Globus pallidus (tissue), 1 donor: ENCODE results near the gene BIN1.

Experiments
- DNase-seq: peaks from one replicate; pipeline ENCODE4 v3.0.0-alpha.2; 2015; ENCODE audit warnings: low spot score

The BIN1 gene

DNA sequence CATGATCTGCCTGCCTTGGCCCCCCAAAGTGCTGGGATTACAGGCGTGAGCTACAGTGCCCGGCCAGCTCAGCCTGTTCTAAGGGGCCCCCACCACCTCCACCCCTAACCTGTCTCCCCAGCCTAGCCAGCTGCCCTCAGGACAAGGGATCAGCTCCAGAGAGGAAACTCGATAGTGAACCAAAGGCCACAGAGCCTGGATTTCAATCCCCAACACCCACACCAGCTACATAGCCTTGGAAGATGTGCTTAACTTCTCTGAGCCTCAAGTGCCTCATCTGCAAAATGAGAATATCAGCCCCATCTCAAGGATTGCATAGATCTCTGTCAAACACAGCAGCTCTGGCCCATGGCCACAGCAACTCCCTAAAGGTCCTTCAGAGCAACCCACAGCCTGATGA is 32.0 kb downstream of the BIN1 start:
- no peak for DNase-seq

GRCh38 chr2:127074358-127074757 is 32.6 kb downstream of the BIN1 start:
- no peak for DNase-seq

DNA sequence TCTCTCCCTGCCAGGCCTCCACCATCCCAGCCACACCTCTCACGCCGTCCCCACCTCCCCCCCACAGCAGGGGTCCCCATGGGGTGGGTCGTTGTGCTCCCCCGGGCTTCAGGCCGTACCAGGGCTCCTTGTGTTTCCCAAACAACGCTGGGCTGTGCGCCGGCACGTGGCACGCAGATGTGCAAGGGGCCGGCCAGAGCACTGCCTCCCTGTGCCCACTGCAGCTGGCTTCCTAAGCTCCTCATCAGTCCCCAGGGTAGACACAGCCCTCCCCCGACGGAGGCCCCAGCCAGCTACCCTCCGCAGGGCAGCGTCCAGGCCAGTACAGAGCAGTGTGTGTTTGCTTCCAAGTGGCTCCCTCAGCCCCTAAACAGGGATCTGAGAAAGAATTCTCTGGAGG is 34.0 kb downstream of the BIN1 start:
- peak; percentile 98 for DNase-seq

DNA sequence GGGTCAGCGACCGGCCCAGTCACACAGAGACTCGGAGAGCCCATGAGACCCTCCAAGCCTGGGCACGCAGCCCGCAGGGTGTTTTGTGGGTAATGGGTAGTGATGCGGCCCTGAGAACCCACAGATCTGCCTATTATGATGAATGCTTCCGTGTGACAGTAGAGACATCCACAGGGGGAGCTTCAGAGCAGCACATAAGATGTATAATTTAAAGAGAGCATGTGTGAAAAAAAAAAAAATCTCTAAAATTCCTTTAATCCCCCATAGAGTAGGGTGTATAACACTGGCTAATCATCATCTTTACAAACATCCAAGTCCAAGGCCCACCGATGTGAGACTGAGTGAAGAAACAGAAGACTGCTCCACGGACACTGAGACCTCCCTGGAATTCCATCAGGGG is 34.6 kb downstream of the BIN1 start:
- no peak for DNase-seq

- no peak for DNase-seq
Measured at GRCh38 chr2:127071901-127072328, 35.0 kb downstream of the BIN1 start.

DNA sequence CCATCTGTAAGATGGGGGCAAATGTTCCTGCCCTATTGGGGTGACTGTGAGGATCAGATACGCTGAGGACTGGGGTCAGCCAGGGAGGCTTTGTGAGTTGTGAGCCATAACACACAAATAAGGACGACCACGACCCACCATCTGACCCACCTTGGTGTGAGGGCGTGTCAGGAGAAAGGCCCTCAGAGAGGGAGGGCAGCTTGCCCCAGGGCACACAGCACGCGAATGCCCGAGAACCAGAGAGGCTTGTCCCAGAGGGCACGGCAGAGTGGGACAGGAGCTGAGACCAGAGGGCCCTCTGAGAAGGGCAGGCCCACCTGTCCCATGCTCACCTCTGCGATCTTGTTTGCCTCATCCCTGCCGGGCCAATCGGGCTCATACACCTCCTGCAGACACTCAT is 36.7 kb downstream of the BIN1 start:
- no peak for DNase-seq

- DNase-seq = no peak
Measured at GRCh38 chr2:127069536-127069935, 37.4 kb downstream of the BIN1 start.

GRCh38 chr2:127069003-127069402 is 38.0 kb downstream of the BIN1 start:
- no peak for DNase-seq

- DNase-seq = no peak
Measured at GRCh38 chr2:127068351-127068741, 38.6 kb downstream of the BIN1 start.

DNA sequence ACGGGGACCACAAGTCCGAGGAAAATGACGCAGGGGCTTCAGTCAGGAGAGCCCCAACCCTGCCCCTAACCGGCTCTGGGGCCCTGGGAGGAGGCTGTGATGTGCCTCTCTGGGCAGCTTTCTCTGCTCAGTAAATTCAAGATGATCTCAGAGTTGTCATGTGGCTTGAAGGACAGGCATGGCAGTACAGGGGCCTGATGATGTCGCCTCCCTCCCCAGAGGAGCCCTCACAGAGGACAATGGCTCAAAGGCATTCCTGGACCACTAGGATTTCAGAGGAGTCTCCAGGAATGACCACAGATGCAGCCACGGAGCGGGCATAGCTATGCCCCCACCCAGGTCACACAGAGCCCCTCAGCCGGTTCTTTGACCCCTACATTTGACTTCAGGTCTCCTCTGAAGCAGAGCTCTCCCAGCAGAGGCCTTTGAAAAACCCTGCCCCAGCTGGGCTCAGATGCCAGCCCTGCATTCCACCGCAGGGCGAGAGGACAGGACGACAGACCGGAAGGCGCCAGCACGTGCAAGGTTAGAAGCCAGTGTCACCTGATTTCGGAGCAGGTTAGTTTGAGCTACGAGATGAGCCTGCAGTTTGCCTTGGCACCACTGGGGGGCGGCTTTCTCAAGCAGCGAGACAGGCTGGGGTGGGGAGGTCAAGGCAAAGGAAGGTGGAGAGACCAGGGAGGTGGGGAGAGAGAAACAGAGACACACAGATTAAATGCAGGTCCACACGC is 39.2 kb downstream of the BIN1 start:
- peak; percentile 88 for DNase-seq

DNA sequence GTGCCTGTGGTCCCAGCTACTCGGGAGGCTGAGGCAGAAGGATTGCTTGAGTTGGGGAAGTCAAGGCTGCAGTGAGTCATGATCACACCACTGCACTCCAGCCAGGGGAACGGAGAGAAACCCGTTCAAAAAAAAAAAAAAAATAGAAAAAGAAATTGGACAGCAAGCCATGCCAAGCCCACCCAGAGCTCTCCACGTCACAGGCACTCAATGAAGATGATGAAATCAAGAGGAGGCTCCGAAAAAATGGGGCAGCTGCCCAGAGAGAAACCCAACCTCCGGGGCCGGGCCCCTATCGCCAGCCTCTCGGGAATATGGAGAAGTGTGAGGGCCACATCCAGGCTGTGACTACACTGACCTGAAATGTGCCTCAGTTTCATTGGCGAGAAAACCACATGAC is 40.0 kb downstream of the BIN1 start:
- no peak for DNase-seq

- DNase-seq = no peak
Measured at GRCh38 chr2:127065940-127066318, 41.0 kb downstream of the BIN1 start.

DNA sequence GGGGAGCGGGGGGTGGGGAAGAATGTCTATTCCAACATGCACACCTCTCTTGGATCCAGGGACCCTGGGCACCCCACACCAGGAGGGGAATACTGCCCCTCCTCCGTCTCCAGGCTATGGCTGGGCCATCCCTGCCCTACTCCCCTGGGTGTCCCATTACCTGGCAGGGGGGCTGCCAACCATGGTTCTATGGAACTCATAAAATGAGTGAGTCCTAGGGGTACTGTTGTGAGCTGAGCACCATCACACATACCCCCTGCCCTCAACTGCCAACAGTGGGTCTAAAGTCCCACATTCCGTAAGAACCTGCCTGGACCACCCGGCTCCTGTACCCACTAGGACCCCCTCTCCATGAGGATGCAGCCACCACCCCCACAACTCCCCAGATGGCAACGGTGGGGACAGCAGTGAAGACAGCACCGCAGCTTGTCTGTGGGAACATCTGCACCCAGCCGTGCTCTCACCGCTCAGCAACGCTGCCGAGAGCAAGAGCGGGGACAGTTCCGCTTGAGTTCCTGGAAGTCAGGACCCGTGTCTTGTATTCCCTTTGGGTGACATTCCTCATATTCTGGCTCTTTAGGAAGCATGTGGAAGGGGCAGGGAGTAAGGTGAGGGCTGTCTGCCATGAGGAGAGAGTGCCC is 41.5 kb downstream of the BIN1 start:
- DNase-seq = no peak

GRCh38 chr2:127064642-127065250 is 42.2 kb downstream of the BIN1 start:
- DNase-seq = peak; percentile 69

DNA sequence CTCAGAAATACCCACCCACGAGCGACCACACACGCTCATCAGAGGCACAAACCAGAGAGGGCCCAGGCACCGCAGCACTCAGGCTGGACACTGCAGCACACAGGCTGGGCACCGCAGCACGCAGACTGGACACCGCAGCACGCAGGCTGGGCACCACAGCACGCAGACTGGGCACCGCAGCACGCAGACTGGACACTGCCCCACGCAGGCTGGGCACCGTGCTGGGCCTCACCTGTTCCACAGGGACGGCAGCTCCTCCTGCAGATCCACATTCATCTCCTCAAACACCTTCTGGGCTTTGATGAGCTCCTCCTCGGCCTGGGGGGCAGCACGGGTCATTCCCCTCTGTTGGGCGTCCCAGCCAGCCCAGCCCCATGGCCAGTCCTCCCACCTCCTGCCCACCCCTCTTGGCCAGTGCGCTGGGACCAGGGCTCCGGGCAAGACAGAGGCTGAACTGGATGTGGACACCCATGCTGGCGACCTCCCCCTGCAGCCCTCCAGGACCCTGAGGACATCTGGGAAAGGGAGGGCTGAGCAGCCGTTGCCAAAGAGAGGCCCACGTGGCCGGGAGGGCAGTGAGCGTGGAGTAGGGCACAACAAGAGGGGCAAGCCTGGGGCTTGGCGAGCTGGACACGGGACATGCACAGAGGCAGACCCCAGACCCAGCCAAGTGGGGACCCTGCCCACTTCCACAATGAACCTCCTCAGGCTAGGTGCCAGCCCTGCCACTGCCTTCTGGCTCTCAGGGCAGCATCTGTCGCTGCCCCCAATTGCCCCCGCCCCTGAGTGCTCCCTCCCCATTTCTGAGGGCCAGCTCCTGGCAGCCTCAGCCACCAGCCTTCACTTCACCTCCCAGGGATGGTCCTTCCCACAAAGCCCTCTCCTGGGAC is 43.0 kb downstream of the BIN1 start:
- no peak for DNase-seq

- no peak for DNase-seq
Measured at GRCh38 chr2:127061375-127062273, 45.3 kb downstream of the BIN1 start.

DNA sequence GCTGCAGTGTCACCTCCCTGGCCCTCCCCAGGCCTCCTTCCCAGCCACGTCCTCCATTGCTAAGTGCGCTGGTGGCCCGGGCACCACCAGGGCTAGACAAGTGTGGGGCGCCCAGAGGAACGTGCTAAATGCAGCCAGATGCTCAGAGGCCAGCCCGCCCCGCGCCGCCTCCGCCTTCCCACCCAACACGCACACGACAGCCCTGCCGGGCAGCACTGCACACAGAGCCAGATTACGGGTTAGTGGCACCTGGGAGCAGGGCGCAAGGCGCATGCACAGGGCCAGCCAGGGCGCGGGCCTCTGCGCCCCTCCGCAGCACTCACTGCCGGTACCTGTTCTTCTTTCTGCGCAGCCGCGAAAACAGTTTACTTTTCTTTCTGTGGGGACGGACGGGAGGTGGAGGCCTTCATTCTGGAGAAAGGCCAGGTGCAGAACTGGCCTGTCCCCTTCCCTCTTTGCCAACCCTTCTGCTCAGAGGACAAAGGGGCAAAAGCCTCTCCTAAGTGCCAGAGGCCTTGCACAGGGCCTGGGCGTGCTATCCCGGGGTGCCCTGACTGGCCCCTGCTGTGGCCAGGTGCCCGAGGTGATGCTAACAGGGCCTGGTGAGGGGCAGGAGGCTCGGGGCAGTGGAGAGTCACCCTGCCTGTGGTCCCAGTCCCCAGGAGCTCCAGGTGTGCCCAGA is 46.5 kb downstream of the BIN1 start:
- DNase-seq = no peak

- DNase-seq = no peak
Measured at GRCh38 chr2:127059559-127059958, 47.4 kb downstream of the BIN1 start.

DNA sequence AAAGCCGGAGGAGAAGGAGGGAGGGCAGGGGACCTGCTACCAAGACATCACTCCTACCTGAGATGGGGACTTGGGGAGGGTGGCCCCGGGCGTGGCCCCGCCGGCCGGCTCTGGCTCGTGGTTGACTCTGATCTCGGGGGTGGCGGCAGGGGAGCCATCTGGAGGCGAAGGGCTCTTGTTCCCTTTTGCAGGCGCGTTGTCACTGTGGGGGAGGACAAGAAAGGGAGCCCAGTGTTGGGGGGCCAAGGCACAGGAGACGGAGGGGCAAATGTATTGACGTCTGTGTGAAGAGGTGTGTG is 48.1 kb downstream of the BIN1 start:
- DNase-seq = no peak

- no peak for DNase-seq
Measured at GRCh38 chr2:127058246-127058953, 48.6 kb downstream of the BIN1 start.
